Astrocyte of the spinal cord (primary cell): ENCODE measurements around the gene STEAP1B.
"Not testable (repeated sequence)": the region's sequence is repeated elsewhere in the genome, so short reads cannot be mapped to it uniquely, and the experiment has no call there.

ENCODE experiments used
- DNase-seq: peaks from one replicate; pipeline ENCODE4 v3.0.0; 2011; ENCODE audit warnings: low read depth, low spot score
- H3K4me3 ChIP-seq: 2 replicates; pipeline ENCODE4 v1.5.1; 2011; ENCODE audit warnings: low read depth, mild to moderate bottlenecking, low read length, moderate library complexity
- in situ Hi-C: cut with HindIII; loops from 2 replicates; pipeline ENCODE4 v1.10.0; 2017; ENCODE audit warnings: low sequenced_read_pairs
- TF ChIP-seq, protein P1 (sequence below): IDR thresholded peaks from 2 replicates; pipeline ENCODE4 v1.5.1; 2012; ENCODE audit warnings: low read depth, mild to moderate bottlenecking, low read length, inconsistent platforms

Gene STEAP1B

GRCh38 chr7:22435105-22435504 lies 64.9 kb downstream of the STEAP1B start:
- in situ Hi-C loops, result no loop called here
- TF ChIP-seq, protein P1, sequence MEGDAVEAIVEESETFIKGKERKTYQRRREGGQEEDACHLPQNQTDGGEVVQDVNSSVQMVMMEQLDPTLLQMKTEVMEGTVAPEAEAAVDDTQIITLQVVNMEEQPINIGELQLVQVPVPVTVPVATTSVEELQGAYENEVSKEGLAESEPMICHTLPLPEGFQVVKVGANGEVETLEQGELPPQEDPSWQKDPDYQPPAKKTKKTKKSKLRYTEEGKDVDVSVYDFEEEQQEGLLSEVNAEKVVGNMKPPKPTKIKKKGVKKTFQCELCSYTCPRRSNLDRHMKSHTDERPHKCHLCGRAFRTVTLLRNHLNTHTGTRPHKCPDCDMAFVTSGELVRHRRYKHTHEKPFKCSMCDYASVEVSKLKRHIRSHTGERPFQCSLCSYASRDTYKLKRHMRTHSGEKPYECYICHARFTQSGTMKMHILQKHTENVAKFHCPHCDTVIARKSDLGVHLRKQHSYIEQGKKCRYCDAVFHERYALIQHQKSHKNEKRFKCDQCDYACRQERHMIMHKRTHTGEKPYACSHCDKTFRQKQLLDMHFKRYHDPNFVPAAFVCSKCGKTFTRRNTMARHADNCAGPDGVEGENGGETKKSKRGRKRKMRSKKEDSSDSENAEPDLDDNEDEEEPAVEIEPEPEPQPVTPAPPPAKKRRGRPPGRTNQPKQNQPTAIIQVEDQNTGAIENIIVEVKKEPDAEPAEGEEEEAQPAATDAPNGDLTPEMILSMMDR, result no peak
- DNase-seq, result no peak
- no peak overlapping the region for H3K4me3 ChIP-seq

GRCh38 chr7:22433710-22434460 lies 66.1 kb downstream of the STEAP1B start:
- peak; percentile 60 for DNase-seq
- in situ Hi-C loops, result no loop called here
- H3K4me3 ChIP-seq, result no peak overlapping the region
- TF ChIP-seq, protein P1, result no peak

GRCh38 chr7:22433165-22433700 lies 66.8 kb downstream of the STEAP1B start:
- H3K4me3 ChIP-seq, in situ Hi-C loops, DNase-seq: not testable (repeated sequence)

- DNase-seq, result no peak
- TF ChIP-seq, protein P1, result no peak
- H3K4me3 ChIP-seq, result no peak overlapping the region
- in situ Hi-C loops, result no loop called here
Observed at GRCh38 chr7:22432203-22432718, 67.7 kb downstream of the STEAP1B start.

- DNase-seq, result peak; percentile 78
- in situ Hi-C loops, result no loop called here
- H3K4me3 ChIP-seq, result no peak overlapping the region
- TF ChIP-seq, protein P1, result no peak
Observed at GRCh38 chr7:22430457-22430856, 69.5 kb downstream of the STEAP1B start.

GRCh38 chr7:22429386-22429785 lies 70.6 kb downstream of the STEAP1B start:
- in situ Hi-C loops, result no loop called here
- TF ChIP-seq, protein P1, result no peak

DNA sequence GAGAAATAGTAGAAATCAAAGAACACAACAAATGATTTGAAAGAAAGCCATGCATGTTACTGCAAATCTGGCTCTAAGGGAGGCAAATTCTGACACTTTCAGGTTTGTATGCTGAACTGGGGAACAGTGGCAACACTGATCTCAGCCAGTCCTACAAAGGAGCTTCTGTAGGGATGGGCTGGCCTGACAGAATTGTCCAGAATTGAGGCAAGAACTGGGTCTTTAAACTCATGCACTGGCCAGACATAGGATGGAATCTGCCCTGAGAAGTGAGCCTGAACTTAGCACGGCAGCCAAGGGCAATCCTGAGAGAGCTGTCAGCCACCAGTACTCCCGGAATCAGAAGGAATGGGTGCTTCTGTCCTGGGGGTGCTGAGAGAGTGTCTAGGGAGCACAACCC lies 72.1 kb downstream of the STEAP1B start:
- TF ChIP-seq, protein P1, result no peak
- in situ Hi-C loops, result no loop called here
- H3K4me3 ChIP-seq, result no peak overlapping the region
- DNase-seq, result no peak

More at GRCh38 chr7:22429386-22429785, 70.6 kb downstream of the STEAP1B start:
- no peak for DNase-seq
- H3K4me3 ChIP-seq, result no peak overlapping the region
